Caco-2 (cell line): ENCODE measurements around the gene PARD3. TPM values are rescaled to one million over a fixed set of nuclear protein-coding genes. Genes with fewer than 3 reads are reported as not detected.

Experiments
- BruUV-seq: library from RNA; stranded (reverse); fragments of 400-500 nt; replicated peaks from 2 replicates; lab custom pipeline; 2021; lab: Mats Ljungman, UMichigan
- CTCF ChIA-PET: fragments of 300-600 bp; sonication (Branson Sonifier 250); formaldehyde crosslinking; loops from one replicate; lab custom pipeline; 2022; ENCODE audit warnings: antibody characterized with exemption; lab: Charles Lee
- POLR2A ChIA-PET: fragments of 300-600 bp; sonication (Branson Sonifier 250); formaldehyde crosslinking; loops from one replicate; lab custom pipeline; 2022; ENCODE audit warnings: antibody characterized with exemption; lab: Charles Lee
- DNase-seq, 2 experiments: peaks; one replicate each; pipeline versions ENCODE4 v3.0.0 to v3.0.0-alpha.2; 2020 to 2022
- H3K27me3 ChIP-seq: replicated peaks from 2 replicates; pipeline ENCODE4 v1.6.0; 2011; ENCODE audit warnings: low read length; ENCODE audit not compliant: control insufficient read depth, insufficient read depth
- H3K36me3 ChIP-seq: 2 replicates; pipeline ENCODE4 v1.5.1; 2011; ENCODE audit warnings: low read length; ENCODE audit not compliant: control insufficient read depth, insufficient read depth
- H3K4me1 ChIP-seq: fragments of 250-450 bp; sonication (Bioruptor Pico); 2 replicates; pipeline ENCODE4 v1.5.1; 2020; ENCODE audit warnings: mild to moderate bottlenecking
- H3K4me3 ChIP-seq: 2 replicates; pipeline ENCODE4 v1.5.1; 2011; ENCODE audit warnings: low read depth, mild to moderate bottlenecking, control low read depth, low read length
- H3K9me3 ChIP-seq: fragments of 250-450 bp; sonication (Bioruptor Pico); 2 replicates; pipeline ENCODE4 v1.5.1; 2020; ENCODE audit warnings: mild to moderate bottlenecking, moderate library complexity
- H3K27ac Mint-ChIP-seq: one replicate; pipeline ENCODE4 v1.8.0; 2022; ENCODE audit warnings: mixed read lengths; ENCODE audit not compliant: unreplicated experiment
- H3K27me3 Mint-ChIP-seq: one replicate; pipeline ENCODE4 v1.8.0; 2022; ENCODE audit warnings: mixed read lengths; ENCODE audit not compliant: insufficient read depth, unreplicated experiment
- H3K36me3 Mint-ChIP-seq: one replicate; pipeline ENCODE4 v1.8.0; 2022; ENCODE audit warnings: mild to moderate bottlenecking, mixed read lengths; ENCODE audit not compliant: insufficient read depth, unreplicated experiment
- H3K4me1 Mint-ChIP-seq: one replicate; pipeline ENCODE4 v1.8.0; 2022; ENCODE audit warnings: low read depth, mixed read lengths; ENCODE audit not compliant: unreplicated experiment
- H3K4me3 Mint-ChIP-seq: one replicate; pipeline ENCODE4 v1.8.0; 2022; ENCODE audit warnings: mild to moderate bottlenecking, moderate library complexity, mixed read lengths; ENCODE audit not compliant: unreplicated experiment
- H3K9me3 Mint-ChIP-seq: one replicate; pipeline ENCODE4 v1.8.0; 2022; ENCODE audit warnings: mixed read lengths; ENCODE audit not compliant: unreplicated experiment
- intact Hi-C: fragments of 100-400 bp; cut with micrococcal nuclease; formaldehyde crosslinking; loops from one replicate; pipeline ENCODE4 v1.10.0; 2022; ENCODE audit not compliant: unreplicated experiment
- total RNA-seq: library from RNA; stranded (reverse); gene quantifications from 2 replicates; pipeline ENCODE4 v1.2.3, GENCODE V29; 2022
- TF ChIP-seq, protein P1 (sequence below), 2 experiments: fragments of 200-600 bp in 1 of 2; IDR thresholded peaks; 1 replicate in 1 of 2; 2 replicates in 1 of 2; pipeline versions ENCODE4 v1.5.1 to v1.8.0; 2011 to 2022; ENCODE audit warnings: antibody characterized with exemption in 1 of 2, control low read depth in 1 of 2, inconsistent platforms in 1 of 2, low read depth in 1 of 2, low read length in 1 of 2, mild to moderate bottlenecking in 1 of 2, moderate library complexity in 1 of 2; ENCODE audit not compliant: insufficient read depth in 1 of 2, severe bottlenecking in 1 of 2, unreplicated experiment in 1 of 2

Gene PARD3
- total RNA-seq, 1 experiment from 2014 or later: 80.7 TPM

DNA sequence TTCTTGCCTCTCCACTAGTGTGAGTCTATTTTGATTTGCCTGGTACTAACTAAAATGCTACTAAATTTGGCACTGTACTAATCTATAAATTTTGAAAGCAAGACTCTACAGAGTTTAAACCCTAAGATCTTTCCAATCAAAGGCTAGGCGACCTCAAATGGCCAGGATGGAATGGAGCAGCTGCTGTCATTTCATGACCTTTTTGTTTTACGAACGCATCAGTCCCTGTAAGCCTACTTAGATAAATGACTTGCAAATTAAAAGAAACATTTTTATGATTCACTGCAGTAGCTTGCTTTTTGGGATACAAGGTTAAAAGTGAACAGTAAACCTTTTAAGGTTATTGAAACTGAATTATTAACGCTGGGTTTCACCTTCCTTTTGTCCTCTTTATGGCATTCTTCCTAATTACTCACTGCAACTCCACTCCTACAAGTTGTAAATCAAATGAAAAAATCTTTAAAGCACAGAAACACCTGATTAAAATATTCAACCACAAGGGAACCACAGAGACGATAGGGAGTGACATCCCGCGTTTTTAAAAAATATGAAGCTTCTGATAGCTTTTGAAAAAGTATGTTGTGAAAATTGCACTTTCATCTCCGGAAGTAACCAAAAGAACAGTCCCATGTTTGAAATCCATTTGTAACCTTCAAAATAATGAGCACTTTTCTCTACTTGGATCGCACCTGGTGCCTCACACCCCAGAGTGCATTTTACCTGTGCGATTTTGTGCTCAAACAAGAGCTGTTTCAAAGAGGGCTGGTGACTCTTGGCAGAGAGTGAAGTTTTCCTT lies 595.1 kb downstream of the PARD3 start:
- Mint-ChIP-seq H3K4me1 (peaks cover 50% of the 10 kb centered on the region), H3K9me3 (peaks cover 4% of the 10 kb centered on the region), H3K27me3 (no peaks in the 10 kb centered on the region), H3K27ac (no peak overlapping the region), H3K36me3 (no peaks in the 10 kb centered on the region), H3K4me3 (no peak overlapping the region)
- no peak overlapping the region for H3K4me3 ChIP-seq
- no peaks in the 10 kb centered on the region for H3K36me3 ChIP-seq
- intact Hi-C loops: loop anchor here (5.0 to 10.0 kb wide), 3 partner anchors 715 to 1025 kb away; partner anchors contain the start of gene NRP1
- BruUV-seq: no TSS peak
- H3K9me3 ChIP-seq: no peaks in the 10 kb centered on the region
- CTCF ChIA-PET: no interaction called here
- no peak for DNase-seq
- no peaks in the 10 kb centered on the region for H3K27me3 ChIP-seq
- POLR2A ChIA-PET: no interaction called here
- TF ChIP-seq, protein P1, sequence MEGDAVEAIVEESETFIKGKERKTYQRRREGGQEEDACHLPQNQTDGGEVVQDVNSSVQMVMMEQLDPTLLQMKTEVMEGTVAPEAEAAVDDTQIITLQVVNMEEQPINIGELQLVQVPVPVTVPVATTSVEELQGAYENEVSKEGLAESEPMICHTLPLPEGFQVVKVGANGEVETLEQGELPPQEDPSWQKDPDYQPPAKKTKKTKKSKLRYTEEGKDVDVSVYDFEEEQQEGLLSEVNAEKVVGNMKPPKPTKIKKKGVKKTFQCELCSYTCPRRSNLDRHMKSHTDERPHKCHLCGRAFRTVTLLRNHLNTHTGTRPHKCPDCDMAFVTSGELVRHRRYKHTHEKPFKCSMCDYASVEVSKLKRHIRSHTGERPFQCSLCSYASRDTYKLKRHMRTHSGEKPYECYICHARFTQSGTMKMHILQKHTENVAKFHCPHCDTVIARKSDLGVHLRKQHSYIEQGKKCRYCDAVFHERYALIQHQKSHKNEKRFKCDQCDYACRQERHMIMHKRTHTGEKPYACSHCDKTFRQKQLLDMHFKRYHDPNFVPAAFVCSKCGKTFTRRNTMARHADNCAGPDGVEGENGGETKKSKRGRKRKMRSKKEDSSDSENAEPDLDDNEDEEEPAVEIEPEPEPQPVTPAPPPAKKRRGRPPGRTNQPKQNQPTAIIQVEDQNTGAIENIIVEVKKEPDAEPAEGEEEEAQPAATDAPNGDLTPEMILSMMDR (IDR thresholded peaks at IDR 0.05; ENCODE audit: insufficient read depth in 1 of 2, low read depth in 1 of 2, low read length in 1 of 2, severe bottlenecking in 1 of 2, unreplicated experiment in 1 of 2): no peak
- peaks cover 41% of the 10 kb centered on the region for H3K4me1 ChIP-seq

DNA sequence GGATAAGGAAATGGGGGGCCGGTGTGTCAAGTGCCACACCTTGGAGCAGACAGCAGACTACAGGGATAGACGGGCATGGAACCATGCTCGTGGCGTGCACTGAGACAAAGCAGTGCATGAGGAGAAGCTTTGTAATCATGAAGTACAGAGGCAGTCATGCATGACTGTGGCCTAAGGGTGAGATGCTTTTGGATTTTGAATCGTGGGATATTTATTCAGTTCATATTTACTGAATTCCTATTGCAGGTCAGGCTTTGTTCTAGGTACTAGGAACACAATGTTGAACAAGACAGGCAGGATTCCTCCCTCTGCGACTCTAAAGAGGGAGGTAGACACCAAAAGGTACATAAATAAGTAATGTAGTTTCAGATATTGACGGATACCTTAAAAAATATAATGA lies 597.6 kb downstream of the PARD3 start:
- POLR2A ChIA-PET: no interaction called here

DNA sequence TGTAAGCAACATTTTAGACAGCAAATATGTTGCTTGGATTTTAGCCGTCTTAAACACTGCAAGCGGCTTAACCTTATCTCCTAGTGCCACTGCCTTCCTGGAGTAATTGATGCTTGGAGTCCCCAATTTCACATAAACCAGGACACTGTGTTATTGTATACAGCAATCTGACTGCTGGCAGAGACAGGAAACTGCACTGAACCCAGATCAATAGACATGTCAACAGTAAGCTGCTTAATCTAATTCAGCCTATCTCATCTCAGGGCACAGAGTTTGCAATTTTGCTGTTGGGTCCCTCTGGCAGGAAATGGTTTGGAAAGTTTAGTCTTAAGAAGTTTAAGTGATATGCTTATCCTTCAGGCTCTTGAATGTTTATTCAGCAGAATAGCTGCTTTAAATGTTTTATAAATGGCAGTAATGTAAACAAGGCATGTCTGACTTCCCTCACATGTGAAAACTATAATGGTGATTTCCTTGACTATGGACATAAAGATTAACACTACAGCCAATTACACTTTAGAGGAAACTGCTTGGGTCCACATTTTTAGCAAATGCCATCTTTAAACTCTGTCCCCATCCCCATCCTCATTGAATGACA lies 598.6 kb downstream of the PARD3 start:
- Mint-ChIP-seq H3K27ac (peak overlapping the region; percentile 10), H3K9me3 (peaks cover 14% of the 10 kb centered on the region), H3K4me1 (peaks cover 53% of the 10 kb centered on the region), H3K4me3 (no peak overlapping the region), H3K27me3 (no peaks in the 10 kb centered on the region), H3K36me3 (peaks cover 18% of the 10 kb centered on the region)
- H3K4me1 ChIP-seq: peaks cover 57% of the 10 kb centered on the region
- H3K4me3 ChIP-seq: no peak overlapping the region
- H3K27me3 ChIP-seq: no peaks in the 10 kb centered on the region
- H3K9me3 ChIP-seq: peaks cover 10% of the 10 kb centered on the region; the same call in 1 of the 2 replicates
- intact Hi-C loops: loop anchor here (5.0 to 10.0 kb wide), 3 partner anchors 712 to 1022 kb away; partner anchors contain the start of gene NRP1
- no TSS peak for BruUV-seq
- no peaks in the 10 kb centered on the region for H3K36me3 ChIP-seq
- TF ChIP-seq, protein P1 (IDR thresholded peaks at IDR 0.05; ENCODE audit: insufficient read depth in 1 of 2, low read depth in 1 of 2, low read length in 1 of 2, severe bottlenecking in 1 of 2, unreplicated experiment in 1 of 2): no peak
- ChIA-PET CTCF (interaction anchor here (0.7 kb wide), 1 partner anchor 16 kb away, joined by 4 read pairs; no protein-coding TSS in a partner anchor), POLR2A (no interaction called here)
- no peak for DNase-seq

More for the DNA sequence above, 597.6 kb downstream of the PARD3 start:
- peaks cover 47% of the 10 kb centered on the region for H3K4me1 Mint-ChIP-seq
- TF ChIP-seq, protein P1 (IDR thresholded peaks at IDR 0.05; ENCODE audit: insufficient read depth in 1 of 2, low read depth in 1 of 2, low read length in 1 of 2, severe bottlenecking in 1 of 2, unreplicated experiment in 1 of 2): no peak
- intact Hi-C loops: loop anchor here (1.0 to 10.0 kb wide), 5 partner anchors 14 to 1023 kb away; partner anchors contain the start of gene NRP1
- no peaks in the 10 kb centered on the region for H3K27me3 Mint-ChIP-seq
- H3K4me3 ChIP-seq: no peak overlapping the region
- peaks cover 10% of the 10 kb centered on the region; the same call in 1 of the 2 replicates for H3K9me3 ChIP-seq
- H3K36me3 Mint-ChIP-seq: peaks cover 13% of the 10 kb centered on the region
- peak; percentile 56 to 61 for DNase-seq
- H3K9me3 Mint-ChIP-seq: peaks cover 3% of the 10 kb centered on the region
- CTCF ChIA-PET: no interaction called here
- H3K4me3 Mint-ChIP-seq: no peak overlapping the region
- H3K4me1 ChIP-seq: peaks cover 55% of the 10 kb centered on the region
- H3K36me3 ChIP-seq: no peaks in the 10 kb centered on the region
- peak overlapping the region; percentile 10 for H3K27ac Mint-ChIP-seq
- no peaks in the 10 kb centered on the region for H3K27me3 ChIP-seq
- no TSS peak for BruUV-seq
